ENCODE results near the gene ELL2.

GRCh38 chr5:95993776-95994175 is 32.1 kb upstream of the ELL2 start:
- TF ChIP-seq POLR2A (IDR thresholded peaks at IDR 0.05; ENCODE audit: low read length) (no peak), GATA1 (IDR thresholded peaks at IDR 0.05; ENCODE audit: low read depth, low read length) (no peak)

Measured in erythroblast (primary cell).